ENCODE data around the gene RNASE4.

Gene RNASE4

DNA sequence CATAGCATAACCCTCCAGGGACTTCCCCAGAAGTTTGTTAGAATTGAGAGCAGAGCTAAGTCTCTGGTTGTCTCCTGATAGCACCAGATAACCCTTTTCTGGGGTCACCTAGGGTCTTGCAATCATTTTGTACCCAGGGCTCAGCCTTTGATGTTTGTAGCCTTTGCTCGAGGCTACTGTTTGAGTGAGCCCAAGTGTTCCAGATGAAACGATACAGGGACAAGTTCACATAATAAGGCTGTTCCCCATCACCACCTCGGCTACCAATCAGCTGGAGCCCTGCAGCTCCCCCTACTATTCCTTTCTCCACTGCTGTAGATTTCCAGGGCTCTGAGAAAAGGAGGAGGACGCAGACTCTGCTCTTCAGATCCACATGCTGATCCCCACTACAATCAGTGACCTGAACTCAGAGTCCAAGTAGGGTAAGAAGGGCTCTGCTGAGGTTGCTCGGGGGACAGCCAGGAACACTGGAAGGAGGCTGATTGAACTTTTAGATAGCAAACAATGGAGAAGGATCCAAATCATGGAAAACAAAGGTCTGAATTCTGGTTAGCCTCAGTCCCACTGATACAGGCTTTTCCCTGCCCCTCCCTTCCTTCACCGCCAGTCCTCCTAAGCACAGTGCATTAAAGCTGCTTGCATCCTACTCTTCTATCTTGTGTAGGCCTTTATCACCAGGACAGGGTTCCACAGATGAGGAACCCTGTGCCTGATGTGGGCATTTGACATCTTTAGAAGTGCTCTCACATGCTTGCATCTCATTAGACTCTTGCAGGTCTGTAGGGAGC is 61.4 kb downstream of the RNASE4 start, which contains the start of gene EDDM3A:
EDDM3A (plus strand) TSS at position 317 of the 788 bp plus-strand sequence. CDS start 1,694 bp downstream, outside the sequence.
- no peak for DNase-seq (ENCODE audit: low read depth)

DNA sequence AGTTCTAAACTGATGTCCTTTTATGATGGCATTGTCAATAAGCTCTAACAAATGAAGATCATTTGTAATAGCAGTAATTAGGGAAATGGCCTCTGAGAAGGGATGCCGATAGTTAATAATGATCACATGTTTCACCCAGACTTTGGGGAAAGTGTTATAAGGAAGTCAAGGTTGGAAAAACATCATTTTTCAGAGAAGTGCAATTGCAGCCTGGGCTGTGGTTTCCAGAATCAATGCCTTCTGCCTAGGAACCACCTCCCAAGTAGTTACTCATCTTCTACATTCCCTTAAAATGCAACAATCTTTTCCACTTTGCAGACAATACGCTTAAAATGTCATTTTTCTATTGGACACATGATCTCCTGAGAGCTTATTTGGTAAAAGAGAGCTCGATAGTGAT is 62.2 kb downstream of the RNASE4 start:
- DNase-seq (ENCODE audit: low read depth), result no peak

DNA sequence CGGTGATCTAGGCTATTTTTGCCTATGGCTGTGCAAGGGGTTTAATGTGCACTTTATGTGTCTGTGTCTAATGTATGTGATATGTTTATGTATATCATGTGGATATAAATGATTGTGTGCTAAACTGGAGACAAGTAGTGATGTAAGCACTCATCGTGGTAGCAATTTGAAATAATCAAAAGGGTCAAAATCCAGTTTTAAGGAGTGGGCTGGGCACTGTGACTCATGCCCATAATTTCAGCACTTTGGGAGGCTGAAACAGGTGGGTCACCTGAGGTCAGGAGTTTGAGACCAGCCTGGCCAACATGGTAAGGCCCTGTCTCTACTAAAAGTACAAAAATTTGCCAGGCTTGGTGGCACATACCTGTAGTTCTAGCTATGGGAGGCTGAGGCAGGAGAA is 64.1 kb downstream of the RNASE4 start:
- DNase-seq (ENCODE audit: low read depth), result no peak

DNA sequence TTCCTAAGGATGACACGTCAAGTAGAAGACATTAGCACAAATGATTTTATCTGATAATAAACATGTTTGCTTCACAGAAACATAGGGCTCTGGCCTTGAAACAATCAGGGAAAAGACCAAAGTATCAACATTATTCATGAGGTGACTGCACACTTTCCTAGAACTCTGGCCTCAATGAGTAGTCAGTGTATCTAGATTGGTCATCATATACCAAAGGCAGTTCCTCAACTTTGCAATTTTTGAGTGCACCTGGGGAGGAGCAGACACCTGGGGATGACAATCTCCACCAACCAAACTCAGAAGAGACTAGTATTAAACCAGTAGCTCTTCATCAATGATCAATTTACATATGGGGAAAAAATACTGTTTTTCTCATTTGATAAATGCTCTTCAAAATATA is 65.8 kb downstream of the RNASE4 start:
- DNase-seq (ENCODE audit: low read depth), result no peak
